ENCODE results near the gene QRFP. TPM values are rescaled to one million over a fixed set of nuclear protein-coding genes. Genes with fewer than 3 reads are reported as not detected.

QRFP gene
- total RNA-seq, 1 experiment from 2014 or later: not detected

- Mint-ChIP-seq H3K27me3 (ENCODE audit: unreplicated experiment) (no peaks in the 10 kb centered on the region), H3K4me3 (ENCODE audit: low read depth, unreplicated experiment) (no peak overlapping the region), H3K27ac (ENCODE audit: unreplicated experiment) (no peak overlapping the region), H3K4me1 (ENCODE audit: low read depth, unreplicated experiment) (no peaks in the 10 kb centered on the region), H3K36me3 (ENCODE audit: insufficient read depth, unreplicated experiment) (peaks cover 15% of the 10 kb centered on the region), H3K9me3 (ENCODE audit: low read depth, unreplicated experiment) (no peaks in the 10 kb centered on the region)
- no peak for TF ChIP-seq CTCF (IDR thresholded peaks at IDR 0.05; ENCODE audit: unreplicated experiment)
- CTCF ChIA-PET: no interaction called here
- no peak for DNase-seq
- intact Hi-C loops (cut with micrococcal nuclease; ENCODE audit: unreplicated experiment): no loop called here
- BruUV-seq (replicated peaks): no TSS peak
Observed at GRCh38 chr9:130874783-130875182, 21.8 kb downstream of the QRFP start.

DNA sequence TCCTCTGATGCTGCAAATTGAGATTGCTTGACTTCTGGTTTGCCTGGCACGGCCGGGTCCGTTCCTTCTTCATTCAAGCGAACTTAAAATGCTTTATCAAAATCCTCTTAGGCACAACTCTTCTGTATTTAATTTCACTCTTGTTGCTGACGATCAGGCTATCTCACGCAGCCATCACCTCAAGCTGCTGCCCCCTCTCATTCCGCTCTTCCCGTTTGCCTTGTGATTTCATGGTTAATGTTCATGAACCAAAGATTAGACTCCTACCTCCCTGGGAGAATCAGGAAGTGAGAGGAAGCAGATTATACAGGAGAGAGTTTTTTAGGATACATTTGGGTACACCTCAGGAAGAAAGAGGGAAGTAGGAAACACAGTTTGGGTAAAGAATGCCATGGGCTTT, 22.6 kb downstream of the QRFP start:
- CTCF ChIA-PET: no interaction called here
- Mint-ChIP-seq H3K4me3 (ENCODE audit: low read depth, unreplicated experiment) (no peak overlapping the region), H3K27ac (ENCODE audit: unreplicated experiment) (no peak overlapping the region), H3K36me3 (ENCODE audit: insufficient read depth, unreplicated experiment) (peaks cover 15% of the 10 kb centered on the region), H3K9me3 (ENCODE audit: low read depth, unreplicated experiment) (no peaks in the 10 kb centered on the region), H3K27me3 (ENCODE audit: unreplicated experiment) (no peaks in the 10 kb centered on the region), H3K4me1 (ENCODE audit: low read depth, unreplicated experiment) (no peaks in the 10 kb centered on the region)
- DNase-seq: no peak
- TF ChIP-seq CTCF (IDR thresholded peaks at IDR 0.05; ENCODE audit: unreplicated experiment): no peak
- intact Hi-C loops (cut with micrococcal nuclease; ENCODE audit: unreplicated experiment): no loop called here
- no TSS peak for BruUV-seq (replicated peaks)

DNA sequence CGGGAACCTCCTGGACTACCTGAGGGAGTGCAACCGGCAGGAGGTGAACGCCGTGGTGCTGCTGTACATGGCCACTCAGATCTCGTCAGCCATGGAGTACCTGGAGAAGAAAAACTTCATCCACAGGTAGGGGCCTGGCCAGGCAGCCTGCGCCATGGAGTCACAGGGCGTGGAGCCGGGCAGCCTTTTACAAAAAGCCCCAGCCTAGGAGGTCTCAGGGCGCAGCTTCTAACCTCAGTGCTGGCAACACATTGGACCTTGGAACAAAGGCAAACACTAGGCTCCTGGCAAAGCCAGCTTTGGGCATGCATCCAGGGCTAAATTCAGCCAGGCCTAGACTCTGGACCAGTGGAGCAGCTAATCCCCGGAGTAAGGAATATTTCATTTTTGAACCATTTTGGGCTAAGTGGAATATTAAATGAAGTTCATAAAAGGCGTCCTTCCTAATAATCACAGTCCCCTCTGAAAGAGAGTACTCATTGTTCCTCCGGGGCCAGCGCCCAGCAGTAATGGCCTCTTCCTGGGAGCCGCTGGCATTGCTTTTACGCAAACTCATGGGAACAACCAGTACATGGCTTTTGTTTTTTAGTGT, 23.6 kb downstream of the QRFP start:
- Mint-ChIP-seq H3K9me3 (ENCODE audit: low read depth, unreplicated experiment) (no peaks in the 10 kb centered on the region), H3K4me3 (ENCODE audit: low read depth, unreplicated experiment) (no peak overlapping the region), H3K27me3 (ENCODE audit: unreplicated experiment) (no peaks in the 10 kb centered on the region), H3K36me3 (ENCODE audit: insufficient read depth, unreplicated experiment) (peaks cover 15% of the 10 kb centered on the region), H3K4me1 (ENCODE audit: low read depth, unreplicated experiment) (no peaks in the 10 kb centered on the region), H3K27ac (ENCODE audit: unreplicated experiment) (no peak overlapping the region)
- BruUV-seq (replicated peaks): no TSS peak
- no peak for DNase-seq
- CTCF ChIA-PET: no interaction called here
- intact Hi-C loops (cut with micrococcal nuclease; ENCODE audit: unreplicated experiment): no loop called here
- TF ChIP-seq CTCF (IDR thresholded peaks at IDR 0.05; ENCODE audit: unreplicated experiment): no peak

DNA sequence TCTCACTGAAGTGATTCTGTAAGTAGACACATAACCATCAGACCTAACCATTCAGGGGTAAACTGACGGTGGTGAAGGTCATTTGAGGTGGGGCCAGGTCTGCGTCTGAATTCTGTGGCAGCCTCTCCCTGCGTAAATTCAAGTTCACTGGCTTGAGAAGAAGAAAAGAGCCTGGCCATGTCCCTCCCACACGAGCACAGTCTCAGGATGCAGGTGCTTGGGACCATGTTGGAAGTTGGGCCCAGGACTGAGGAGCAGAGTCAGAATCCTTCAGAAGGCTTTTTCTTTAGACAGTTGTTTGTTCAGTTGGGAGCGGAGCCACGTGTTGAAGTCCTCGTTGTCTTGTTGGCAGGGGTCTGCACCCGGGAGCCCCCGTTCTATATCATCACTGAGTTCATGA, 24.1 kb downstream of the QRFP start:
- H3K27ac Mint-ChIP-seq (ENCODE audit: unreplicated experiment): no peak overlapping the region
- no peaks in the 10 kb centered on the region for H3K4me1 Mint-ChIP-seq (ENCODE audit: low read depth, unreplicated experiment)
- intact Hi-C loops (cut with micrococcal nuclease; ENCODE audit: unreplicated experiment): no loop called here
- peaks cover 10% of the 10 kb centered on the region for H3K36me3 Mint-ChIP-seq (ENCODE audit: insufficient read depth, unreplicated experiment)
- H3K9me3 Mint-ChIP-seq (ENCODE audit: low read depth, unreplicated experiment): no peaks in the 10 kb centered on the region
- DNase-seq: no peak
- H3K27me3 Mint-ChIP-seq (ENCODE audit: unreplicated experiment): no peaks in the 10 kb centered on the region
- no peak for TF ChIP-seq CTCF (IDR thresholded peaks at IDR 0.05; ENCODE audit: unreplicated experiment)
- CTCF ChIA-PET: no interaction called here
- H3K4me3 Mint-ChIP-seq (ENCODE audit: low read depth, unreplicated experiment): no peak overlapping the region
- BruUV-seq (replicated peaks): no TSS peak
